Stimulated activated CD8-positive, alpha-beta memory T cell treated with anti-CD3 and anti-CD28 coated beads, Interleukin-7, amount 100 ng/mL, for 1 hour (primary cell): ENCODE measurements around the gene ERBIN.
"Not testable (repeated sequence)": the region's sequence is repeated elsewhere in the genome, so short reads cannot be mapped to it uniquely, and the experiment has no call there.

Experiments
- DNase-seq, 2 donors: peaks; one replicate each; pipeline ENCODE4 v3.0.0-alpha.2; 2020; ENCODE audit warnings: low read depth in 2 of 2

Gene ERBIN

DNA sequence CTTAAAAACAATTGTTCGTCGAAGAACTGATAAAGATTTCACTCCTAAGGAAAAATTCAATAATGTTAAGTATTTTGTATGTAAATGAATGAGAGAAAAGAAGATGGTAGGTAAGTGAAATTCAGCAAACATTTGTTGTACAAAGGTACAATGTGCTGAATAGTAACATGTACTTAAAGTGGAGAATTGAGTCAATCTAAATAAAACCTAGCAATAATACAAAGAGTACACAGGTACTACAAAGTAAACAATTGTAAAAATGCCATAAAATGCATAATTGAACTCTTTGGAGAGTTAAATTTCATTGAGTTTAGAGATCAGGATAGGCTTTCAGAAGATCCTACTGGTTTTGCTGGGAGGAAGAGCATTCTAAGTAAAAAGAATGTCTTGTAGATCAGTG is 82.9 kb downstream of the ERBIN start:
- DNase-seq, result no peak

DNA sequence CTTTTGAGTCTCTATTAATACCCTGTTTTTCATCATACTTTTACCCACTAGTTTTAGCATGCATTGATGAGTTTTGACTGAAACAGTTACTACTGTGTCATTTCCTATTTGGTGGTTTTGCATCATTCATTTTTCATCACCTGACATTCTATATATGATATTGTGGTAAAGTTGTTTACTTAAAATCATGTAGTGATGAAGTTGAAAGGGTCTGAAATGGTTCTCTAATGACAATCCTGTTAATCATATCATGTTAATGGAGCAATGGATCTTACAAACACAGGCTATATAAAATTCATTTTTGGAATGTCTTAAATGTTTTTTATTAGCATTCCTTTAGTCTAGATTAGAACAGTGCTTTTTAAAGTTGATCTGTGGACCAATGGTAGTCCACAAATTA is 84.1 kb downstream of the ERBIN start:
- DNase-seq, result no peak

DNA sequence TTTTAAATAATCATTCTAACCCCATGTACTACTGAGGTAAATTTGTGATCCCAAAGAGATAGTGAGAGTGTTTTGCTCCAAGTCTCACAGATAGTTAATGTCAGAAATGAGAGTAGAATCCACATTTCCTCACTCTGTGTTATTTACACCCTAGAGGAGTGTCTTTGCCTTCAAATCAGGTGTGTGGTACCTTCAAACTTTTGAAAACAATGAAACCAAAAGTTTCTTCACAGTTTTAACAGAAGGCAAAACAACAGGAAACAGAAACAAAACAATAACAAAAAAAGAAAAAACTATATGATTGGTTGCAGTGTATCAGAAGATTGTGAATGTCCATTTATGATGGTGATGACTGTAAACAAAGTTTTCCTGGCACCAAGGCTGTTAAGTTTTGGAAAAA is 85.9 kb downstream of the ERBIN start:
- DNase-seq, result no peak

DNA sequence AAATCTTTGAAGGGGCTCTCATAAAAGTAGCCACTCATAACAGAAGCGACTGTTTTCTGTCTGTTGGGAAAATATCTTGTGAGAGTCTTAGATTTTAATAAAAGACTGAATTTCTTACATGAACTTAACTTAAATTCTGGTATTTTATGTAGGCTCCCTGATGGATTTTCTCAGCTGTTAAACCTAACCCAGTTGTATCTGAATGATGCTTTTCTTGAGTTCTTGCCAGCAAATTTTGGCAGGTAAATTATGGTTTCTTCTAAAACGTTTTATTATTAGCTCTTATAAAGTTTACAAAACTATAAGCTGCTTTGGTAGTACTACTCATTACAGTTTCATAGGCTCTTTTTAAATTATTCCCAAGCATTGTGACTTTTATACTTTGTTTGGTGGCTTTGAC is 87.0 kb downstream of the ERBIN start:
- no peak for DNase-seq

DNA sequence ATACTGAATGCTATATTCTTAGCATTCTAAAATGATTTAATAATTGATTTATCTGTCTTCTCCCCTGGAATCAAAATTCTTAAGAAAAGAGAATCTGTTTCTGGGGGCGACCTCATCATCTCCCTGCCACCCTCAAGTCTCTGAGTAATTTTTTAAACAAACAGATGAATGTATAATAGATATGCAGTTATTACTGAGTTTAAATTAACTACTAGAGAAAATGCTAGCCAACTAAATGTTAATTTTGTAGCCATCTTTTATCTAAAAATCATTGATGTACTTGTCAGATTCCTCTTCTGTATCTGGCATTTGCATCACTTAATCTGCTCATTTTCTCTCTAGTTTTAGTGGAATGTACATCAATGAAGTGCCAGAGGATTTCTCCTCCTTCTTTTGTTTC is 87.5 kb downstream of the ERBIN start:
- no peak for DNase-seq

DNA sequence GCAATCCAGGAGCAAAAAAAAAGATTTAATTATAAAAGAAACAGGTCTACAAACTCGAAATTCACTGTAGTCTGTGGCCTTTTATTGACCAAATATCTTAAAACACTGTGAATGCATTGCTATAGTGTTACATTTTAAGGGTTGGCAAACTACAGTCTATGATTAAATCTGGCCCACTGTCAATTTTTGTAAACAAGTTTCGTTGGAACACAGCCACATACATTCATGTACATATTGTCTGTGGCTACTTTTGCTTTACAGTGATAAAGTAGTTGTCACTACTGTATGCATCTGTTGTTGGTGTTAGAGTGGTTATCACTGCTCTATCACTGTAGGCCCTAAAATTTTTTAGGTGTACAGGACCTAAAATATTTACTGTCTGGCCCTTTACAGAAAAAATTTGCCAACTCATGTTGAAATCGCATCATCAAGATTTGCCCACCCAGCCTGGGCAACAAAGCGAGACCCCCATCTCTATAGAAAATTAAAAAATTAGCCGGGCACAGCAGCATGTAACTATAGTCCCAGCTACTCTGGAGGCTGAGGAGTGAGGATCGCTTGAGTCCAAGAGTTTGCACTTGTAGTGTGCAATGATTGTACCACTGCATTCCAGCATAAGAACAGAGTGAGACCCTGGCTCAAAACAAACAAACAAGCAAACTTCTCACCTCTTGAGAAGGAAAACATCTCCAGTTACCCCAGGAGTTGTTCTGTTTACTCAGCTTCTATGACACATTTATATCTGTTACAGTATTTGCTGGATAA is 89.0 kb downstream of the ERBIN start:
- DNase-seq, result no peak

DNA sequence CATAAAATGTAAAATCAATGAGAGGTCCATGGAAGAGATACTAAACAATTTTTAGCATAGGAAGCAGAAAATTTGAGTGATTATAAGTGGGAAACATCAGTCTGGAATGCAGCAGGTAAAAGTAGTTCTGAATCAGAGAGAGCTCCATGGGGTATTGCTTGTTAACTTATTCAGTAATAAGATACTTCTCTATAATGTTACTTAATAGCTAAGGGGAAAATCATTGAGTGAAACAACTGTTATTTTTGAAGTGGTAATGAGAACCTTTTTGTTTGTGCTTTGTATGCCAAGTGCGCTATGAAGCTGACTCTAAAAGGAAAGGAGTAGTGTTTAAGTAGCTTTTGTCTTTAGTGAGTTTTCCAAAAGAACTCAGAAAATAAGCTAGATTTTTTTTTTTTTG is 95.2 kb downstream of the ERBIN start:
- DNase-seq, result no peak

DNA sequence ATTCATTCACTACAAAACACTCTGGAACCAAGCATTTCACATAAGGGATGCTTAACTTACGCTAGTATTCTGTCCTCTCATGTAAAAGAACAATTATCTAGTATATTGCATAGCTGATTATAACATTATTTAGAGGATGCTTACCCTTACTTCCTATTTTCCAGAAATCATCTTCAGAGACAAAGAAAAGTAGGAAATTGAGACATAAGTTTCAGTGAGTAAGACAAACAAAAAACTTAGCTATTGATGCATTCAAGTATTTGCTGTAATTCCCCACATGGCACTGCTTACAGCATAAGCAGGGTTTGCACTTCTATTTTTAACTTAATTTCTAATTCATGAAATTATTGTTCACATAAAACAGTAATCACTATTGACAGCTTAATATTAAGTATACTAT is 112.9 kb downstream of the ERBIN start:
- DNase-seq, result no peak

DNA sequence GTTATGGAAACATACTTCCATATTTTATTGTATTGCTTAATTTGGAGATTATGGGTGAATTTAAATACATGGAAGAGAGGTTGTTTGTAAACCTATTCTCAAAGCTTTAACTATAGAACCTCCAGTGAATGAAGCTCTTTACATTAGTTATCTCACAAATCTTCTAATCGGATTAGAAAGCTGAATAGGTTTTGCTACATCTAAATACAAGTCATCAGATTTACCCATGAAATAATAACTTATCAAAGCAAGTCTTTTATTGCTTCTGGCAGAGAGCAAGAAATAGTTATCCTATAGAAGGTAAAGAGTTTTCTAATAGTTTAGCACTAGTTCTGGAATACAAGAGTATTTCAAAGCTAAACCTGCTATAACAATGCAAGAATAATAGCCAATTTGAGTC is 113.3 kb downstream of the ERBIN start:
- no peak for DNase-seq

DNA sequence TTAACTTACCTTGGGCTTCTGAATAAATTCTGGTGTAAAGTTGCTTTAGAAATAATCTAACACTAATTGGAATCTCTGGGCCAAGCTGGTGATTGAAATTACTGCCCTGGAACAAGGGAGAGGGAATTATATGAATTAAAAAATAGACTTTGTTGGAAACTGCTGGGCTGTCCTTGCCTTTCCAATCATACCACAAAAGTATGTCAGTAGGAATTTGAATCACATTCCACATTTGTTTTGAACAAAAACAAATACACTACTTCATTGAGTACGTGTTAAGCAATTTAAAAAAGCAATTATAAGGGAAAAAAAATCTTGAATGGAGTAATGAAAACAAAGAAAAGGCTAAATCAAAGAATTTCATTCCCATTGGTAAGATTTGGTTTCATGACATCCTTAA is 115.3 kb downstream of the ERBIN start:
- no peak for DNase-seq

DNA sequence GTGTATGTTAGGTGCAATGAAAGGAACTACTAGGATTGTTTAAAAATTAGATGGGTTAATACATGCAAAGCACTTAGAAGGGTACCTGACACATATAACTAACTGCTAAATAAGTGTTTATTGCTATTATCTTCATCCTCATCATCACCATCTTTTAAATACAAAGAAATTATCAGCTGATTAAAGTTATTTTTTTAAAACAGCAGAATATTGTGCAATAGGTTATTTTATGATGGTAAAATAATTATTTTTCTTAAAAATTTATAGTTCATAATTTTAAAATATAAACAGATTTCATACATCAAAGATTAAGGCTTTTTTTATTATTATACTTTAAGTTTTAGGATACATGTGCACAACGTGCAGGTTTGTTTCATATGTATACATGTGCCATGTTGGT is 130.9 kb downstream of the ERBIN start:
- DNase-seq, result no peak

DNA sequence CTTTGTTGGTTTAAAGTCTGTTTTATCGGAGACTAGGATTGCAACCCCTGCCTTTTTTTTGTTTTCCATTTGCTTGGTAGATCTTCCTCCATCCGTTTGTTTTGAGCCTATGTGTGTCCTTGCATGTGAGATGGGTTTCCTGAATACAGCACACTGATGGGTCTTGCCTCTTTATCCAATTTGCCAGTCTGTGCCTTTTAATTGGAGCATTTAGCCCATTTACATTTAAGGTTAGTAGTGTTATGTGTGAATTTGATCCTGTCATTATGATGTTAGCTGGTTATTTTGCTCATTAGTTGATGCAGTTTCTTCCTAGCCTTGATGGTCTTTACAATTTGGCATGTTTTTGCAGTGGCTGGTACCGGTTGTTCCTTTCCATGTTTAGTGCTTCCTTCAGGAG is 134.9 kb downstream of the ERBIN start:
- not testable (repeated sequence) for DNase-seq

DNA sequence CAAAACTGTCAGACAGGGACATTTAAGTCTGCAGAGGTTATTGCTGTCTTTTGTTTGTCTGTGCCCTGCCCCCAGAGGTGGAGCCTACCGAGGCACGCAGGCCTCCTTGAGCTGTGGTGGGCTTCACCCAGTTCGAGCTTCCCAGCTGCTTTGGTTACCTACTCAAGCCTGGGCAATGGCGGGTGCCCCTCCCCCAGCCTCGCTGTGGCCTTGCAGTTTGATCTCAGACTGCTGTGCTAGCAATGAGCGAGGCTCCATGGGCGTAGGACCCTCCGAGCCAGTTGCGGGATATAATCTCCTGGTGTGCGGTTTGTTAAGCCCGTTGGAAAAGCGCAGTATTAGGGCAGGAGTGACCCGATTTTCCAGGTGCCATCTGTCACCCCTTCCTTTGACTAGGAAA is 136.7 kb downstream of the ERBIN start:
- not testable (repeated sequence) for DNase-seq

DNA sequence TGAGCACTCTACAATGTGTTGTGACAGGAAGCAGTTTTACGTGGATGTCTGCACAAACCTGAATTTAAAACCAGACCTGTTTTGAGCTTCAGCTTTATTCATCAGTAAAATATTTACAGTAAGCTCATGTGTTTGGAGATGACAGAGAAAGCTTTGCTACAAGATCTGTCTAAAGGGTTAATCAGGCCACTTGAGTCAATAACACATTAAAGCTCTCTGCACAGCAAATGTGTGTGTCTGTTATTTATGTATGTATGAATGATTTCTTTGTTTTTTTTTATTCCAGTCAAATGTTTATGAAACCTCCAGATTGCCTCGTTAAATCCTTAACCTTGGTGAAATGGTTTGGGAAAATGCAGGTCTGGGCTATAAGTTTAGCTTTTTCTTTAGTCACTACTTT is 140.5 kb downstream of the ERBIN start:
- no peak for DNase-seq

DNA sequence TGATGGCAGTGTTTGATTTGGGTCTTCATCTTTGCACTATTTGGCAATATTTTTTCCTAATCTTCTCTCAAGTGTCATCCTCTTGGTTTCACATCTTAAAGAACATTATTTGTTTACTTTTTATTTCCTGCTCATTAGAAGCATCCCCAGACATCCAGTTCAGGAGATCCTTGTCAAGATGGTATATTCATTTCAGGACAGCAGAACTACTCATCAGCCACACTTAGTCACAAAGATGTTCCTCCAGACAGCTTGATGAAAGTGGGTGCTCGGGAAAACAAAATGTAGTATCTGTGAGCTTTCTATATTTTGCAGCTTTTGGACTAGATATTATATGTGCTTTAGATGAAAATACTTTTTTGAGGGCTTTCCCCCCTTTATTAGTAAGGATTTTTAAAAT is 145.7 kb downstream of the ERBIN start:
- no peak for DNase-seq

DNA sequence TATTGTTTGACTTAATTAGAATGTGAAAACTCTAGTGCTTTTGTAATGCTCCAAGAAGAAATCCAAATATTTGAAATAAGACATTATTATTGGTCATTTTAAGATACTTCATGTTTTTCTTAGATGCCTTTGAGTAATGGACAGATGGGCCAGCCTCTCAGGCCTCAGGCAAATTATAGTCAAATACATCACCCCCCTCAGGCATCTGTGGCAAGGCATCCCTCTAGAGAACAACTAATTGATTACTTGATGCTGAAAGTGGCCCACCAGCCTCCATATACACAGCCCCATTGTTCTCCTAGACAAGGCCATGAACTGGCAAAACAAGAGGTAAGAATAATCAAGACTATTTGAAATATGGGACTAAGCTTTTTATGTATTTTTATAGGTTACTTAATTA is 148.5 kb downstream of the ERBIN start:
- DNase-seq, result no peak

DNA sequence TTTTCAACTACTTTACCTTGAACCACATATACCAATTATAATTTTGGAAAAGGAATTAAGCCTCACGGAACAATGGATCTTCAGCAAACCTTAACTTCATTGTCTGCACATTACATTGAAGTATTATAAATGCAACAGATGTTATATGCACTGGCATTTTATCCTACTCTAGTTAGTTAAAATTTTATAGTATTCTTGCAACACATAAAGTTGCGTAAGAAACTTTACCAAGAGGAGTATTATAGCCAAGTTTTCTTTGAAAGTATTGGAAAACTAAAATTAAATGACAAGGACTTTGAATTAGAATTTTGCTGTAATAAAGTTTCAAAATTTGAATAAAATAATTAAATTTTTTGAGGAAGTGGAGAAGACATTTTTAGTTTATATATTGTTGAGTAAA is 154.3 kb downstream of the ERBIN start:
- DNase-seq, result no peak

DNA sequence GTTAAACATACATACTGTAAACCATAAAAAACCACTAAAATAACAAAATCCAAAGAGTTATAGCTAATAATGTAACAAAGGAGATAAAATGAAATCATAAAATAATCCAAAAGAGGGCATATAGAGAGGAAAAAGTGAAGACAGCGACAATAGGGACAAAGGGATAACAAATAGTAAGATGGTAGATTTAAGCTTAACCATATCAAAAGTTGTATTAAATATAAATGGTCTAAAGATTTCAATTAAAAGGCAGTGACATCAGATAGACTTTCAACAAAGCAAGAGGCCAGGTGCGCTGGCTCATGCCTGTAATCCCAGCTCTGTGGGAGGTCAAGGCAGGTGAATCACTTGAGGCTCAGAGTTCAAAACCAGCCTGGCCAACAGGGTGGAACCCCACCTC is 163.0 kb downstream of the ERBIN start:
- DNase-seq, result no peak

DNA sequence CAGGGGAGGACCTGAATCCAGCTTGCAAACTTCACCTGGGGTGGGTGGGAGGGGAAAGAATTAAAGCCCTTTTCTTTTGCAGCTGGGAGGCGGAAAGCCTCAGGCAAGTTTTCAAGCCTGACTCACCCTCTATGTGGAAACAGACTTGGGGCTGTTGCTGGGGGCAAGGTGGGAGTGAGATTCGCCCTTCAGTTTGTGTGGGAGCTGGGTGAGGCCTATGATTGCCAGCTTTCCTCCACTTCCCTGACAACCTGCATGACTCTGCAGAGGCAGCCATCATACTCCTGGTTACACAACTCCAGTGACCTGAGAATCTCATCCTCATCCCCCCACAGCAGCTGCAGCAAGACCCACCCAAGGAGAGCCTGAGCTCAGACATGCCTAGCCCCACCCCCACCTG is 174.5 kb downstream of the ERBIN start:
- DNase-seq, result no peak

DNA sequence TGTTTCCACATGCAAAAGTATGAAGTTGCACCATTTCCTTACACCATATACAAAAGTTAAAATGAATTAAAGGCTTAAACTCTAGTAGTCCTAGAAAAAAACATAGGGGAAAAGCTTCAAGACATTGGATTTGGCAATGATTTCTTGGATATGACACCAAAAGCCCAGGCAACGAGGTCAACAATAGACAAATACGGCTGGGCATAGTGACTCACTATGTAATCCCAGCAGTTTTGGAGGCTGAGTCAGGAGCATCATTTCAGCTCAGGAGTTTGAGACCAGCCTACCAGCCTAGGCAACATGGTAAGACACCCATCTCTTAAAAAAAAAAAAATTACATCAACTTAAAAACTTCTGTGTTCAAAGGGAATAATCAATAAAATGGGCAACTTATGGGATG is 186.8 kb downstream of the ERBIN start:
- no peak for DNase-seq

DNA sequence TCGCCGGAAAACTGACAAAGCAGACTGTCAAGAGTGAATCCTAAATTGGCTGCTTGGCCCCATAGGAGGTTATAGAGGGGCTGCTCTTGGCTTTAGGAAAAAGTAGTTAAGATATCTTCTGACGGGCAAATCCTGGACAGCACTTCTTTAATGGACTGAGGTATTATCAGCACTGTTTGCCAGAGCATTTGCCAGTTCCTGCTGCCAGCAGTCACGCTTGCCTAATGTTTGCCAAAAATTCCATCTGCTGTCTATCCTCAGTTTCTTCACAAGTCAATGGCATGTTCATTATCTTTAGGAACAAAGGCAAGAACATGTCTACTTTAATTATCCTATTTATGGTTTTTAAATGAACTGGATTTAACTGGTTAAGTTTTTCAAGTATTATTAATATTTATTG is 191.9 kb downstream of the ERBIN start:
- DNase-seq, result no peak

DNA sequence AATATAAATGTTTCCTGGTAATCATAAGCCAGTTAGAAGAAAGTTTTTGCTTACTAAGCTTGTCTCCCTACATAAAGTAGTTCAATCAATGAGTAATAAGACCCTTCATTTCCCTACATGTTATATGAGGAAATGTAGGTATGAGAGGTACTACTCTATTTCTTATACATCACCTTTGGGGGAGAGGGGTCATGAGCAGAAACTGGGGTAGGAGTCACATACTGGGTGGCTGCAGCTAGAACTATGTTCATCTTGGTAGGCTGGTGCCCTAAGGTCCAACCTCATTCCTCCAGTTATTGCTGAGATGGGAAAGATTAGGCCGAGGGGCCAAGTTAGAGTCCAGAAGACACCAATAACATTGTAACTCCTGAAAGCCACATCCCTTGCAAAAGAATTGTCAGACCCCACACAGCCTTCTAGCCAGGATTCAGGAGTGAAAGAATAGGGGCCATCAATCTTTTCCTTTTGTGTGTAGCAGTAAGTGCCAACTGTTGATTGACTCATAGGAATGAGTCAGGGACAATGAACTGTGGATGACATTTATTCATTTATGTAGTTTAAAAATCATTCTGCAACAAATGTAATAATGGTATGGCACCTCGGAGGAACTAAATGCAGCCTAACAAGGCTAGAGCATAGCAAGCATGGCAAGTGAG is 196.1 kb downstream of the ERBIN start:
- no peak for DNase-seq

DNA sequence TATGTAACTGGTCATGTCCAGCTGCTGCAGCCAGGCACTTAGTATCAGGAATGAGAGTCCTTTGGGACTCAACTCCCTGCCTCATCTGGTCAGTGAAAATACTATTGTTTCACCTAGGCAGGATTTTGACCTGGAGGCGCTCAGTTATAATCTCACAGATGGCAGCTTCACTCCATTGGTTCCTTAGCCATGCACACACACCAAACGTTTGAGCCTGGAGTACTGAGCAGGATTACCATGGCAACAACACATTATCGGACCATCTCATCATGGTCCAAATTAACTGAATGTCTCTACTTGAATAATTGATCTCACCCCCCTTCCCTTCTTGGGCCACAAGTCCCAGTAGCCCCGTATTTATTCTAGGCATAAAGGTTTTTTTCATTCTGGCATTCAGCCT is 202.8 kb downstream of the ERBIN start:
- no peak for DNase-seq

DNA sequence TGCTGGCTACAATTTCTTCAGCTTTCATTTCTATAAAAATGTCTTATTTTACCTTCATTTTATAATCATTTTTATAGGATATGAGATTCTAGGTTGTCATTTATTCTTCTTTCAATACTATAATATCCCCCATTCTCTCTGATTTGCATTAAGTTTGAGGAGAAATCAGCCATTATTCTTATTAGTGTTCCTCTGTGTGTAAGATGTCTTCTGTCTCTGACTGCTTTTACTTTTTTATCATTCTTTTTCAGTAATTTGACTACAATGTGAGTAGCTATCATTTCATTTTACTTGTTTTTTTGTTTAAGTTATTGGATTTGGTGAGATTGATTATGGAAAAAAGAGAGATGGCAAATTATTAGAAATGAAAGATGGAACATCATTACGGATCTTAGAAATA is 204.1 kb downstream of the ERBIN start:
- DNase-seq, result no peak
